Fibroblast of villous mesenchyme (primary cell): ENCODE measurements around the gene UMOD. TPM values are rescaled to one million over a fixed set of nuclear protein-coding genes. Genes with fewer than 3 reads are reported as not detected.

Experiments used
- DNase-seq: peaks from one replicate; pipeline ENCODE4 v3.0.0-alpha.2; 2010; ENCODE audit warnings: low read depth
- H3K4me3 ChIP-seq: 2 replicates; pipeline ENCODE4 v1.5.1; 2011; ENCODE audit warnings: low read depth, mild to moderate bottlenecking, low read length
- total RNA-seq: library from RNA; depleted of rRNA; stranded (reverse); fragments of >200 nt; gene quantifications from 2 replicates; pipeline ENCODE4 v1.2.3, GENCODE V29; 2012
- TF ChIP-seq, protein P1 (sequence below): IDR thresholded peaks from 2 replicates; pipeline ENCODE4 v1.5.1; 2012; ENCODE audit warnings: low read depth, mild to moderate bottlenecking, low read length; ENCODE audit not compliant: insufficient read depth

UMOD gene
- not detected in 2 replicates for total RNA-seq

DNA sequence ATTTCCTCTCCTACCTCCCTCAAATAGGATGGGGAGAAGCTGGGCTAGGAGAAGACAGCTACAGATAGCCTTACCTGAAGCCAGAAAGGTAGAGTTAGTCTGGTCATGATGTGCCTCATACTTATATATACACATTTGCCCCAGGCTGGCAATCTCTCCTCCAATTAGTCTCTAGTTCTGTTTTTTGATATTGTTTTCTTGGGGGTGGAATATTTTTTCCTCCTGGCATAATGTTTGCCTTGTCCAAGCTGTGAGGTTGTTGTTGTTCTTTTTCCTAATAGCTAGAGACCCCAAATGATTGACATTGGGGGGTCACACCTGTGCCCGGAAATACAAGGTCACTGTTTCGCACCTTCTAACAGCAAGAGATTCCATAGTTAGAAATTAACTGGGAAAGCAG is at the start of gene UMOD:
Gene UMOD (minus strand): TSS at position 101 of the 400 bp plus-strand sequence. CDS start 1,978 bp downstream, outside the sequence.
- DNase-seq = no peak
- no peak within 1 kb of the TSS for H3K4me3 ChIP-seq
- TF ChIP-seq, protein P1, sequence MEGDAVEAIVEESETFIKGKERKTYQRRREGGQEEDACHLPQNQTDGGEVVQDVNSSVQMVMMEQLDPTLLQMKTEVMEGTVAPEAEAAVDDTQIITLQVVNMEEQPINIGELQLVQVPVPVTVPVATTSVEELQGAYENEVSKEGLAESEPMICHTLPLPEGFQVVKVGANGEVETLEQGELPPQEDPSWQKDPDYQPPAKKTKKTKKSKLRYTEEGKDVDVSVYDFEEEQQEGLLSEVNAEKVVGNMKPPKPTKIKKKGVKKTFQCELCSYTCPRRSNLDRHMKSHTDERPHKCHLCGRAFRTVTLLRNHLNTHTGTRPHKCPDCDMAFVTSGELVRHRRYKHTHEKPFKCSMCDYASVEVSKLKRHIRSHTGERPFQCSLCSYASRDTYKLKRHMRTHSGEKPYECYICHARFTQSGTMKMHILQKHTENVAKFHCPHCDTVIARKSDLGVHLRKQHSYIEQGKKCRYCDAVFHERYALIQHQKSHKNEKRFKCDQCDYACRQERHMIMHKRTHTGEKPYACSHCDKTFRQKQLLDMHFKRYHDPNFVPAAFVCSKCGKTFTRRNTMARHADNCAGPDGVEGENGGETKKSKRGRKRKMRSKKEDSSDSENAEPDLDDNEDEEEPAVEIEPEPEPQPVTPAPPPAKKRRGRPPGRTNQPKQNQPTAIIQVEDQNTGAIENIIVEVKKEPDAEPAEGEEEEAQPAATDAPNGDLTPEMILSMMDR = no peak

DNA sequence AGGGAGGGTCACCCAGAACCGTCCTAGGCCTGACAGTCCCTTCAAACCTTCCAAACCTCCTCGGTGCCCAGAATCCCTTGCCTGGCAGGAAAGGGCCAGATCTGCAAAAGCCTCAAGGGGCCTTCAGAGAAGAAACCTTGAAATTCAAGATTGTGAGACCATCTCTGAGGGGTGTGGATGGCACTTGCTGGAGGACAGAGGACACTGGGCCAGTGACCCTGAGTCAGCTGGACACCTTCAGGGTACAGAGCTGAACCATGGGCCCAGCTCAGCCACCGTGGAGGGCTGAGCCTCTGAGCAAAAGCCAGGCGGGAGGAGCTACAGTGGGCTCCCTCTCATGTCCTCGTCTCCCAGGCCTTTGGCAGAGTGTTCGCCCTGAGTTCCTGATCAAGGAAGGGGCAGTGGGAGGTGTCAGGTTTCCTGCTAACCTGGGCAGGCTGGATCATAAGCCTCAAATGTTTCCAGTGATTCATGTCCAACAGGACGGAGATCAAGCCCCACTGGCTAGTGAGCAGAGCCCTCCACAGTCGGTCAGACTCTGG is 49.0 kb upstream of the UMOD start:
- TF ChIP-seq, protein P1 = no peak
- DNase-seq = no peak
- no peak overlapping the region for H3K4me3 ChIP-seq

DNA sequence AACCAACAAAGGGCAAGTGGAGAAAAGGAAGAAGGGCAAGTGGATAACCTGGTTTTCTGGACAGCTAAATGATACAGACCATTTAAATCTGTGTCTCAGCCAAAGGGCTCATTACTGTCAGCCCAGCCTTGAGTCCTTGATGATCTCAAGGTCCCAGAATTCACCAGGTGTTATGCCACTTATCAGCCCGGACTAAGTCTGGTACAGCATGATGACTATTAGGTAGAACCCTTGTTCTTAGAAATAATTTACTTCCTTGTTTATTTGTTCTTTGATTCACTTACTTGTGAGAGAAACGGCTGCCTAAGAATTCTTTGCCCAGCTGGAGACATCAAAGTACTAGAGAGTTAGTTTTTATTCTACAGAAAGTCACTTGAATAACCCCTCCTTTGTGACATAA is 48.6 kb upstream of the UMOD start:
- no peak for DNase-seq
- TF ChIP-seq, protein P1 = no peak
- no peak overlapping the region for H3K4me3 ChIP-seq

DNA sequence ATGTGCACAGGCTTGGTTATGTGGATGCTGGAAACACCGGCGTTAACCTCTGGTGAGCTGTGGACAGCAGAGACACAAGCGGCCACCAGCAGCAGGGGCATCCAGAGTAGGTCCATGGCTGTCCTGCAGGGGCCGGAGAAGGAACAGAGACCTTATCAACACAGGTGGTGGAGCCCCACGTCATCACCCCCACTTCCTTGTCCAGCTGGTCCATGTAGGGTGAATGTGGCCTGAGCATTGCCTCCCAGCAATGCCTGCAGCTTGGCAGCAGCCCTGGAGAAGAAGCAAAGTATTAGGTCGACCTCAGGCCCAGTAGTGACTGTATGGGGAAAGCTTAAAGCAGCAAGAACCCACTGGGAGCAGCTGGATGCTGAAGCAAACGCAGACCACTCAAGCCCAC is 46.7 kb upstream of the UMOD start:
- no peak for DNase-seq
- TF ChIP-seq, protein P1 = no peak
- H3K4me3 ChIP-seq = no peak overlapping the region

DNA sequence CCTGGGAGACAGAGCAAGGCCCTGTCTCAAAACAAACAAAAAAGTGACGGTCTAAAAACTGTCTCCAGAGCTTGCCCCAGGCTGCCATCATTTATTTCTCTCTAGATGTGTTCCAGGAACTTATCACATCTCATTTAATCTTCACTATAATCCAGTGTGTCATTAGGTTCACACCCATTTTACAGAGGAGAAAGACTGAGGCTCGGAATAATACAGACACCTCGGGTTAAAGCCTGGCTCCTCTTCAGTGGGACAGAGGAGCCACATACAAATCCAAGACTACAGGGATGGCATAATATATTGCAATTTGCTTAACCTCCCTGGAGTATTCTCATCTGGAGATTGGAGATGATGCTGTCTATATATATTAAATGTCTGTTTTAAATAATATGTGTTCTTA is 46.1 kb upstream of the UMOD start:
- H3K4me3 ChIP-seq = no peak overlapping the region
- TF ChIP-seq, protein P1 = no peak
- no peak for DNase-seq

DNA sequence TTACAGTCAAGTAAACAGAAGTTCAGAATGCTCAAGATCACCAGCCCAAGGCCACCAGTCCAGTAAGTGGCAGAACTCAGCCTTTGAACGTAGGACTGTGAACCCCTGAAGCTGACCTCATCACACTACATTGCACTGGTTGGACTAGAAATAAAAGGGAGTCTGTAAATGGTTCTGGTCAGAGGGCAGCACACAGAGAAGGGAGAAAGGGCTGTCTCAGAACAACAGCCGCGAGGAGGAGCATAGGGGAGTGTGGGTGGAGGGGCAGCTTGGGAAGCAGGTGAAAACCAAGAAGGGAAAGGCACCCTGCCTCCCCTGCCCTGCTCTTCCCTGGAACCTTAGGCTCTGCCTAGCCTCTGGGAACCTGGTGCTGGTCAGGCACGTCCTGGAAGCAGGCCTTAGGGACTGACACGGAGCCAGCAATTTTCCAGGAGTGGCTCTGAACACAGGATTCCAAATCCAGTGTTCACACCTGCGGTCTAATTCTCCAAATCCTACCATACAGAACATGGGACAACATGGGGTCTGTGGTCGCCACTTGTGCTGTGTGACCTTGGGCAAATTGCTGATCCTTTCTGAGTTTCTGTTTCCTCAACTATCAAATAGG is 45.1 kb upstream of the UMOD start:
- no peak overlapping the region for H3K4me3 ChIP-seq
- no peak for DNase-seq
- TF ChIP-seq, protein P1 = no peak
